HG02623 (cell line): ENCODE results near the gene PRR19.
"Not testable (repeated sequence)": the region's sequence is repeated elsewhere in the genome, so short reads cannot be mapped to it uniquely, and the experiment has no call there.

Experiments used
- ATAC-seq: cut with Tn5 transposase; IDR thresholded peaks from one replicate; pipeline ENCODE4 v1.9.1; 2021; ENCODE audit warnings: moderate library complexity; ENCODE audit not compliant: unreplicated experiment

PRR19 gene

DNA sequence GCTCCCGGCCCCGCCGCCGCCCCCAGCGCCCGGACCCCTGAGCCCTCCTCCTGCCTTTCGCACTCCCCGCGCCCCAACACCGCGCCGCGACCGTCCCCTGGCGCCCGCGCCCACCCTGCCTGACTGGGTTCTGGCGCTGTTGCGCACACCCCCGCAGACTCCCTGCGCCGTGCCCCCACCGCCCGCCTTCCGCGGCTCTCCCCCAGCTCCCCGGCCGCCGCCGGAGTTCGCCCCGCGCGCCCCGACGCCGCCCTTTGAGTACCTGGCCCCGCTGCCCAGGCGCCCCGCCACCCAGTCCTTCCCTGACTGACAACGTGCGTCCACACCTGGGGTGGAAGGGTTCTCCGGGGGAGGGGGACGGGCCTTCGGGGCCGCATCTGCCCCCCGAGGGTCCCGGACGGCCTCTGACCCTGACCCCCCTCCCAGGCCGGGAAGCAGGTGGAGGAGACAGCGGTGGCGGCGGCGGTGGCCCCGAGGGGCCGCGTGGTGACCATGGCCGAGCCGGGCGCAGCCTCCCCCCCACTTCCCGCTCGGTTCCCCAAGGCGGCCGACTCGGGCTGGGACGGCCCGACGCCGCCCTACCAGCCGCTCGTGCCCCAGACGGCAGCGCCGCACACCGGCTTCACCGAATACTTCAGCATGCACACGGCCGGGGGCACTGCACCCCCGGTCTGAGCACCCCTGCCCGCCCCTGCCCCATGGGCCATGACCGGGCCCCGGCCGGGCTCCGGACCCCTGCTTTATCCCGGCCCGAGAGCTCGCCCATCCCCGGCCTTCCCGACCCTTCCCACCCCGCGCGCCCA is 22.1 kb downstream of the PRR19 start:
- no peak for ATAC-seq

DNA sequence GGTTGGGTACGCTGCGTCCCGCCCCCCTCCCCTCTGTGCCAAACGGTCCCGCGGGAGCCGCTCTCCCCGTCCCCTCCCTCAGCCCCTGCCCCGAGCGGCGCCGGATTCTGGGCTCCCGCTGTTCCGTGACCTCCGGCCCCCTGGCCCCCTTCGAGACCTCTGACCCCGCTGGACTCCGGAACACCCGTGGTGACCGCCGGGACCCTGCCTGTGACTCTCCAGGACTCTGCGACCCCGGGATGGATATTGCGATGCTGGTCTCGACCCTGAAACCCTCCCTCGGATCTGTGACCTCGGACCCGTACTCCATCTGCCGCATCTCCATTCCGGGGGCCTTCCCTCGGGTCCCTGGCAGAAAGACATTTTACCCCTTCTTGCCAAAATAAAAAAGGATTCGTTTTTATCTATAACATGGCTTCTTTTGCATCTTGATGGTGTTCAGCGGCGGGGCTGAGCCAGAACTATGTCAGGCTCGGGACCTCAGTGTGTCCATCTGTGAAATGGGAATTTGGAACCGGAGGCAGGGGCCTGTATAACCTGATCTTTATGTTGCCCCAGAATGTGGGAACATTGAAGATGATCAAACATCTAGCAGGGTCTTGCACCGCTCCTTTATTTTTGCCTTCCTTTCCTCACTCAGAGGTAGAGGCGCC is 22.8 kb downstream of the PRR19 start:
- ATAC-seq: no peak

DNA sequence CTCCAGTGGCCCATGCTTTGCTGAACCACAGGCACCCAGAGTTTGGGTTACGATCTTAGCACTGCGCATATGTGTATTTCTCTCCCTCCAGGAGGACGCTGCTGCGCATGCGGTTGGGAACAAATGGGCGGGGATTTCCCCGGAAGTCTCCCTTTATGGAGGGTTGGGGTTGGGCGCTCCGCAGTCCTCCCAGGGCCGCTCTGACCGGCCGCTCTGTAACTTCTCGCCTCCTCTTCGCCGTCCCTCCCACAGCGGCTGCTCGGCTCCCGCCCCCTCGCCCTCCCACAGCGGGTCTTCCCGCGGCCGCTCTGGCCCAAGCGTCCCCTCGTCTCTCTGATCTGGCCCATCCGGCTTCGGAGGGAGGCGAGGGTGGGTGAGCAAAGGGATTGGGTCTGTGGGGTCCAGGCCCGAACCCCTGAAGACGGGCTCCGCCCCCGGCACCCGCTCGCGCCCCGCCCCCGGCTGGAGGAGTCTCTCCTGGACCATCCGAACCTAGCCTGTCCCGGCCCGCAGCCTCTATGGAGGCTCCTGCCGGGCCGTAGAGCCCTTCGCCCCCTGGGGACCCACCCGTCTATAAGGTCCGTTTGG is 23.5 kb downstream of the PRR19 start, which contains the start of gene MEGF8:
Gene MEGF8, plus strand, starts transcription at position 328 of the 588 bp plus-strand sequence. CDS start 609 bp downstream, outside the sequence.
- peak; percentile 86 for ATAC-seq

DNA sequence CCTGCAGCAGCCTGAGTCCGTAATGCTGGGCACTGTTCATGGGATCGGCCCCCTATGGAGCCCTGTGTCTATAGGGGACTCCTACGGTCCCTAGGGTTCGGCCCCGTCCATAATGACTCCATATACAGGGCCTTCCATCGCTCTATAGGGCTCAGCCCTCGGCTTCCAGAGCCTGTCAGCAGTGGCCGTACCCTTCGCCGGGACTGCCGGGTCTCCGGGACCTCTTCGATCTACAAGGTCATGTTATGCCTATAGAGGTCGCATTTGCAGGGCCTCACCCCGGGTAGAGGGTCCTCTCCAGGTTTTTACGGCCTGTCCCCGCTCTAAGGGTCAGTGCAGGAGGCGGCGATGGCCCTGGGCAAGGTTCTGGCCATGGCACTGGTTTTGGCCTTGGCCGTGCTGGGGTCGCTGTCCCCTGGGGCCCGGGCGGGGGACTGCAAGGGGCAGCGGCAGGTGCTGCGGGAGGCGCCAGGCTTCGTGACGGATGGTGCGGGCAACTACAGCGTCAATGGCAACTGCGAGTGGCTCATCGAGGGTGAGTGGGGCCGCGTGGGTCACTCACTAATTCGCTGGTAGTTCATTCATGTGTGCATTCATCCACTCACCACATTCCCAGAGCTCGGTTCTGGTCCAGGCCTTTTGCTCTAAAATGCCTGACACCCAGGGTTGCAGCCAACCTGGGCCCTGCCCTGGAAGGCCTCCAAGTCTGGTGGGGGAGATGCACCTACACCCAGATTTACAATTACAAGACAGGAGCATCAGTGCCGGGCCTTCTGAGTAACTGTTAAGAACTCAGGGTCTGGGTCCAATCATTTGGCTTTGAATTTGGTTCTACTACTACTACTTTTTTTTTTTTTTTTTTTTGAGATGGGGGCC is 24.2 kb downstream of the PRR19 start:
- ATAC-seq: peak; percentile 4

DNA sequence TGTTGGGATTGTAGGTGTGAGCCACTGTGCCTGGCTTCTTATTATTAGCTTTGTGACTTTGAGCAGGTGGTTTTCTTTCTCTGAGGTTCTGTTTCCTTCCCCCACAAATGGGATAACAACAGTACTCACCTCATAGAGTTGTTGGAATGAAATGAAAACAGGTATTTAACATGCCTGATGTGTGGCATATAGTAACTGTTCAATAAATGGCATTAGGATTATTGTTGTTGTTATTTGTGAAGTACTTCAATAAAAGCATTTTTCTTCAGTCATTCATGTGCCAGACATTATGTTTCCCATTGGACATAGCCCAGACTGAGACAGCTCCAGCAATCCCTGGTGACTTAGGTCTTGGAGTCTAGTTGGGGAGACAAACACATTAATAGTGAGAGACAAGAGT is 25.0 kb downstream of the PRR19 start:
- no peak for ATAC-seq

DNA sequence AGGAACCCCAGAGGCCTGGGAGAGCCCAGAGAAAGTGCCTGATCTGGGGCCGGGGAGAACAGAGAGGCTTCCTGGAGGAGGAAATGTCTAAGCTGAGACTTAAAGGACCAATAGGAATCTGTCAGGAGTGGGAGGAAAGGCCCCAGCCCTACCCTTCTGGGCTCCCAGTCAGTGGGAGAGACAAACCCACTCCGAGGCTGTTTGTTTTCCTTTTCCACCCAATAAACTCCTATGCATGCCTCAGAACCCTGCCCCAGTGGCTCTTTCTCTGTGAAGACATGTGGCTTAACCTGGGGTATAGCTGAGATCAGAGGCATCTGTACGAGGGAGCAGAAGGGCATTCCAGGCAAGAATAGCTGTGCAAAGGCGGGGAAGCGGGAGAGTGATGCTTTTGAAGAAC is 25.4 kb downstream of the PRR19 start:
- ATAC-seq: no peak

DNA sequence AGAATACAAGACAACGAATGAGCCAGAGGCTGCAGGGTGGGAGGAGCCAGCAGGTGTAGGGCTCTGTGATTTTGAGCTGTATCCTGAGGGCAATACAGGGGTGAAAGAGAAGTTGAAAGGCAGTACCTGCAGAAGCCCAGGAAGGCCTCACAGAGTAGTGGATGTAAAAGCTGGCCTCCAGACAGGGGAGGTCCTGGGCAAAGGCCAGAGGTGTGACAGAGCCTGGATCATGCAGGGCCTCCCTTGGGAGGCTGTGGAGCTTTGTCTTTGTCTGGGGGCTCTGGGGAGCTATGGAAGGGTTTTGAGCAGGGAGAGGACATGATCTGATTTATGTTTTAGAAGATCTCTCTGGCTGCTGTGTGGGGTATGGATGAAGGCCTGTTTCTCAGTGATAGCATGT is 26.2 kb downstream of the PRR19 start:
- ATAC-seq: no peak

DNA sequence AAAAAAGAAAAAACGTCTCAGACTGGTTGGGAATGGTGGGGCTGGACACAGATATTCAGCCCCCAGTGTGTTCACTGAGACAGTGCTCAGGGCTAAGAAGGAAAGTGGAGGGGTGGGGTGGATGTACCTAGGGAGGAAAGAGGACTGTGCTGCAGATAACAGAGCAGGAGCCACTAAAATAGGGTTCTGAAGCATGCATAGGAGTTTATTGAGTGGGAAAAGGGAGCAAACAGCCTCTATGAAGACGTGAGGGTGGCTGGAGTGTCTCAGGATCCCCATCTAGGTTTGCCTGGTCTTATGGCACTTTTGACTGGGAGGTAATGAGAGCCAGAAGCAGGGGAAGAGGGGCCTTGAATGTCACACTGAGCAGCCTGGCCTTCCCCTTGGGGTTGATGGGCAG is 26.9 kb downstream of the PRR19 start:
- ATAC-seq: no peak

DNA sequence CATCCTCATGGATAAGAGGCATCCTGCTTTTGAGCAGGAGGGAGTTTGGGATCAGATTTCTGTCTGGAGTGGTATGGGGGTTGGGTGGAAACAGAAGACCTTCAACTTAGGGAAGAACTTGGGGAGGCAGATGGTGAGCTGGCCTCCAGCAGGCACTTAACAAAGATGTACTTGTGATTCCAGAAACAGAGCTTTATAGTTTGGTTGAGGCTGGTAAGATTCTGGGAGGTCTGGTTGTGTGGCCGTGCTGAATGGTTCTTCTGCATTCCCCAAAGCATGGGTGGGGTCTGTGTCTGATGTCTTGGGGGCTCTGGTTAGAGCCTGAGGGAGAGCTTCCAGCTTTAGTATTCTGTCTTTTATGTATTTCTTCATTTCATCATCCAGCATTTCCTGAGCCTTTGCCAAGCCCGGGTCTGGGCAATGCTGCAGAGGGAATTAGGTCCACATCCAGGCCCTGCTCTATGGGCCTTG is 28.3 kb downstream of the PRR19 start:
- ATAC-seq: no peak

DNA sequence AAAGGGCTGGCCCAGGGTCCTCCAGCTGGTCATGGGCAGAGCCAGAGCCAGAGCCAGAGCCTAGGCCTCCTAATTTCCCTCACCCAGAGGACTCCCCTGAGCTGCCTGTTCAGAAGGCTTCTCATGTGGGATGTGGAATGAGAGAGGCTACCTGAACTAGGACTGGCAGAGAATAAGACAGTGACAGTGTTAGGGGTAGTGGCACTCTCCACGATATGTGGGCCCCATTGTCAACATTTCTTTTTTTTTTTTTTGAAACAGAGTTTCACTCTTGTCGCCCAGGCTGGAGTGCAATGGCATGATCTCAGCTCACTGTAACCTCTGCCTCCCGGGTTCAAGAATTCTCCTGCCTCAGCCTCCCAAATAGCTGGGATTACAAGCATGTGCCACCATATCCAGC is 29.4 kb downstream of the PRR19 start:
- not testable (repeated sequence) for ATAC-seq

DNA sequence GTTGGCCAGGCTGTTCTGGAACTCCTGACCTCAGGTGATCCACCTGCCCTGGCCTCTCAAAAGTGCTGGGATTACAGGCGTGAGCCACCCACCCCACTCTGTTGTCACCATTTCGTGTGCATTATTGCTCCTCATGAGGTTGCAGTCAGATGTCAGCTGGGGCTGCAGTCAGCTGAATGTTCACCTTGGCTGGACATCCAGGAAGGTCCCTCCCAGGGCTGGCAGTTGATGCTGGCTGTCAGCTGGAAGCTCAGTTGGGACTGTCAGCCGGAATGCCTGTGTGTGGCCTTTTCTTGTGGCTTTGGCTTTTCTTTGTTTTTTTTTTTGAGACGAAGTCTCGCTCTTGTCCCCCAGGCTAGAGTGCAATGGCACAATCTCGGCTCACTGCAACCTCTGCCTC is 30.1 kb downstream of the PRR19 start:
- no peak for ATAC-seq

DNA sequence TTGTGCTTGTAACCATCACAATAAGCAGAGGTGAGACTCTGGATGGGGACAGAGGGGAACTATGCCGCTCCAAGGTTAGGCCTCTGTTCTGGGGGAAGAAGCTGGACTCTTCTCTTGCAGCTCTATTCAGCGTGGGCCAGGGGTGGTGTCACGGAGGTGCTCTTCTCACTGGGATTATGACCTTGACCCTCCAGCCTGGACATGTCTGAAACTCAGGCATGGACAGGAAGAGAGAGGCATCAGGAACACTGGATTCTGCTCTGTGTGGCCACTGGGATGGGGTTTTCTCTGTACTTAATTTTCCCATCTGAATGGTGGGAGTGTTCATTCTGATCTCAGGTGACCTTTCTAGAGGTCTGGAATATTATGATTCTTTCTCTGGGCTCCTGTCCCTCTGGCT is 31.1 kb downstream of the PRR19 start:
- no peak for ATAC-seq

DNA sequence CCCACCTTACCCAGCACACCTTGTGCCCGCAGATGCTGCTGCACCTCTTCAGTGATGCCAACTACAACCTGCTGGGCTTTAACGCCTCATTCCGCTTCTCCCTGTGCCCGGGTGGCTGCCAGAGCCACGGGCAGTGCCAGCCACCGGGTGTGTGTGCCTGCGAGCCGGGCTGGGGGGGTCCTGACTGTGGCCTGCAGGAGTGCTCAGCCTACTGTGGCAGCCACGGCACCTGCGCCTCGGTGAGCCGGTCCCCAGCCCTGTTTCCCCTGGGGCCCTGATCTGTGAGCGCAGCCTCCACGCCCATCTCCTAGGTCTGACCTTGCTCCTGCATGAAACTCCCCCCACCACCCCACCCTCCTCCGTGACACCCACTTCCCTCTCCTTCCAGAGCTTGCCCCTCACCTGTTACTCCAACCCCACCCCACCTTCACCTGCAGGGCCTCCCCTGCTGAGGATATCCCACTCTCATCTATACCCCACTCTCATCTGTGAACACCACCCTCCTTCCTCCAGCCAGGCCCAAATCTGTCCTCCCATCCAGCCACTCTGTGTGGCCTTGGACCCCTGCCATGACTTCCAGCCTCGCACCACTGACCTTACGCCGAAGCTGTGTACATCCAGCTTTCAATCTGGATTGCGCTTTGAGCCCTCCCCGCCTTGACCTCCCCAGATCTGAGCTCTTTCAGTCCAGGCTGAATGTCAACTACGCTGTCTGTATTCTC is 32.2 kb downstream of the PRR19 start:
- ATAC-seq: no peak

DNA sequence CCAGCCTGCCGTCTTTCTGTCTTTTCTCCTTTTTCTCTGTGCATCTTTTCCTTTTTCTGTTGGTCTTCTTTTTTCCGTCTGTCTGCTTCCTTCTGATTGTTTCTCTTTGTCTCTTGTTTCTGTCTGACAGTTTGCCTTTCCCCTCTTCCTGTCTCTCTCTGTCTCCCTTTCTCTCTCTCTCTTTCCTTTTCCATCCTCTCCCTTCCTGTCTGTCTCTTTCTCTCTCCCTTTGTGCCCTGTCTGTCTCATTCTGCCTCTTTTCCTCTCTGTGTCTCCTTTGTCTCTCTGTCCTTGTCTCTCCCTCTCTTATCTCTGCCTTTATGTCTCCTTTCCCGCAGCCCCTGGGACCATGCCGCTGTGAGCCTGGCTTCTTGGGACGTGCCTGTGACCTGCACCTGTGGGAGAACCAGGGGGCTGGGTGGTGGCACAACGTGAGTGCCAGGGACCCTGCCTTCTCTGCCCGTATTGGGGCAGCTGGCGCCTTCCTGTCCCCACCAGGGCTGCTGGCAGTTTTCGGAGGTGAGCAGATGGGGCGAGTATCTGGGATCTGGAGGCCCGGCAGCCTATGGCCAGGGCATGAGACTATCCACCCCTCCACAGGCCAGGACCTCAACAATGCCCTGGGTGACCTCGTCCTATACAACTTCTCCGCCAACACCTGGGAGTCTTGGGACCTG is 32.9 kb downstream of the PRR19 start:
- no peak for ATAC-seq

DNA sequence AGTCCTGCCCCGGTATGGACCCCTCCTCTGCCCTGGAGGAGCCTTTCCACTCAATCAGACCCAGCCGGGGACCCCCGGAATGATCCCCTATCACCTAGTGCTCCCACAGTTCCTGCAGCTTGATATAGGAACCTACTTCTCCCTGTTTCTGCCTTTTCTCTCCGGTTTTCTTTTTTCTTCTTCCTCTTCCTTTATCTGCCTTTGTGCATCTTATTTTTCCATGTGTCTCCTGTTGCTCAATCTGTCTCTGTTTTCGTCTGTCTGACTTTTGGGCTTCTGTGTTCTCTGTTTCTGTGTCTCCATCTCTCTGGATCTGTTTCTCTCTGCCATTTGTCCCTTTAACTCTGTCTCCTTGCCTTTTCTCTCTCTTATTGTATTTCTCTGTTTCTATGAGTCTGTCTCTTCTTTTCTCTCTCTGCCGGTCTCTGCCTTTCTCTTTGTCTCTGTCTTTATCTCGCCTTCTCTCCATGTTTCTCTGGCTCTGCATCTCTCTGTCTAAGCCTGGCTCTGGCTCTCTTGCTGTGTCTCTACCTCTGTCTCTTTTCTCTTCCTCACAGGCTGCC is 33.5 kb downstream of the PRR19 start:
- no peak for ATAC-seq

DNA sequence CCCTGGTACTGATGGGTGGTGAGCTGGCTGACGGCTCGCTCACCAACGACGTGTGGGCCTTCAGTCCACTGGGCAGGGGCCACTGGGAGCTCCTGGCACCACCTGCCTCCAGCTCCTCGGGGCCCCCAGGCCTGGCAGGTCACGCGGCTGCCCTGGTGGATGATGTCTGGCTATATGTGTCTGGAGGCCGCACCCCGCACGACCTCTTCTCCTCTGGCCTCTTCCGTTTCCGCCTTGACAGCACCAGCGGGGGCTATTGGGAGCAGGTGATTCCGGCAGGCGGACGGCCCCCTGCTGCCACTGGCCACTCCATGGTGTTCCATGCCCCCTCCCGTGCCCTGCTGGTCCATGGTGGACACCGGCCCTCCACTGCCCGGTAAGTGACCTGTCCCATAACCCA is 34.0 kb downstream of the PRR19 start:
- ATAC-seq: no peak

DNA sequence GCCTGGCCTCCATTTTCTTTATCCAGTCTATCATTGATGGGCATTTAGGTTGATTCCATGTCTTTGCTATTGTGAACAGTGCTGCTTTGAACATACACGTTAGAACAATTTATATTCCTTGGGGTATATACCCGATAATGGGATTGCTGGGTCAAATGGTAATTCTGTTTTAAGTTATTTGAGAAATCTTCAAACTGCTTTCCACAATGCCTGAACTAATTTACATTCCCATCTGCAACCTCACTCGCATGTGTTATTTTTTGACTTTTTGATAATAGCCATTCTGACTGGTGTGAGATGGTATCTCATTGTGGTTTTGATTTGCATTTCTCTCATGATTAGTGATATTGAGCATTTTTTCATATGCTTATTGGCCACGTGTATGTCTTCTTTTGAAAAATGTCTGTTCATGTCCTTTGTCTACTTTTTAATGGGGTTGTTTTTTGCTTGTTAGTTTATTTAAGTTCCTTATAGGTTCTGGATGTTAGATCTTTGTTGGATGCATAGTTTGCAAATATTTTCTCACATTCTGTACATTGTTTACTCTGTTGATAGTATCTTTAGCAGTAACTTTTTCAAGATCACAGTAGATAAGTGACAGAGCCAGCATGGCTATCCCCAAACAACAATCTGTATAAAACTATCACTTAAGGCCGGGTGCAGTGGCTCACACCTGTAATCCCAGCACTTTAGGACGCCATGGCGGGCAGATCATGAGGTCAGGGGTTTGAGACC is 37.4 kb downstream of the PRR19 start:
- ATAC-seq: not testable (repeated sequence)

DNA sequence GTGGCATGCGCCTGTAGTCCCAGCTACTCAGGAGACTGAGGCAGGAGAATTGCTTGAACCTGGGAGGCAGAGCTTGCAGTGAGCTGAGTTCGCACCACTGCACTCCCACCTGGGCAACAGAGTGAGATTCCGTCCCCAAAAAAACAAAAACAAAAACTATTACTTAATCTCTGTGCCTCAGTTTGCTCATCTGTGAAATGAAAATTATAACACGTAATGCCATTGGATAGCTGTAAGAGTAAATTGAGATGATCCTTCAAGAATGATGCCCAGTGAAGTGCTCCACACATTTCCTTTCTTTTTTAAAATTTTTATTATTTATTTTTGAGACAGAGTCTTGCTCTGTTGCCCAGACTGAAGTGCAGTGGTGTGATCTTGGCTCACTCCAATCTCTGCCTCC is 38.0 kb downstream of the PRR19 start:
- not testable (repeated sequence) for ATAC-seq
